ENCODE measurements around the gene P2RX7.
A peak's percentile ranks its signal among the peaks of the same experiment; 100 is the strongest.
"Not testable (repeated sequence)": the region's sequence is repeated elsewhere in the genome, so short reads cannot be mapped to it uniquely, and the experiment has no call there.

The P2RX7 gene

DNA sequence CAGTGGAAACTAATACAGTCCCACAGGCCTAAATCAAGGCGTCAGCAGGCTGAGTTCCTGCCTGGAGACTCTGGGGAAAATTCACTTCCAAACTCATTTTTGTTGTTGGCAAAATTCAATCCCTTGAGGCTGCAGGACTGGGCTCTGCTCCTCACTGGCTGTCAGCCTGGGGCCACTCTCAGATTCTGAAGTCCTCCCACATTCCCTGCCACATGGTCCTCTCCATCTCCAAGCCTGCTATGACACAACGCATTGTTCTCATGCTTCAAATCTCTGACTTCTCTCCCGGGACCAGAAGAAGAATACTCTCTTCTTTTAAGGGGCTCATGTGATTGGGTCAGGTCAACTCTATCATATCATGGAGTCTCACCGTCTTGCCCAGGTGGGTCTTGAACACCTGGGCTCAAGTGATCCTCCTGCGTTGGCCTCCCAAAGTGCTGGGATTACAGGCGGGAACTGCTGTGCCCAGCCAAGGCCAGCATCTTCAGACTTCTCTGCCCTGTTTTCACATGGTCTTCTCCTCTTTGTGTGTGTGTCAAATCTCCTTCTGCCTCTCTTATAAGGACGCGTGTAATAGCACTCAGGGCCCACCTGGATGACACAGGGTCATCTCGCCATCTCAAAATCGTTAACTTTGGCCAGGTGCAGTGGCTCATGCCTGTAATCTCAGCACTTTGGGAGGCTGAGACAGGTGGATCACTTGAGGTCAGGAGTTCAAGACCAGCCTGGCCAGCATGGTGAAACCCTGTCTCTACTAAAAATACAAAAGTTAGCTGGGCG lies 9.7 kb downstream of the P2RX7 start:
- H3K36me3 ChIP-seq (ENCODE audit: control insufficient read depth in 4 of 4, insufficient read depth in 4 of 4, low read length in 3 of 4), result peaks cover 0 to 8% (median 4%) of the 10 kb centered on the region in 4 experiments
- DNase-seq, result no peak
- CTCF ChIA-PET, result no interaction called here
- H3K9me3 ChIP-seq (ENCODE audit: control extremely low read depth in 1 of 5, control insufficient read depth in 4 of 5, insufficient read depth in 2 of 5, low read depth in 1 of 5, low read length in 4 of 5), result peaks cover 0 to 4% (median 0%) of the 10 kb centered on the region in 5 experiments
- peaks cover 0 to 25% (median 6%) of the 10 kb centered on the region in 4 experiments for H3K4me1 ChIP-seq (ENCODE audit: control extremely low read depth in 1 of 4, control insufficient read depth in 4 of 4, insufficient read depth in 4 of 4, low read length in 3 of 4)
- H3K4me3 ChIP-seq (ENCODE audit: control insufficient read depth in 1 of 7, extremely low read depth in 1 of 7, insufficient read depth in 4 of 7, low read depth in 2 of 7, low read length in 6 of 7), result no peak overlapping the region
- H3K27ac ChIP-seq (ENCODE audit: insufficient read depth in 1 of 2, low read depth in 1 of 2, low read length in 2 of 2, poor library complexity in 1 of 2, severe bottlenecking in 2 of 2), result no peak overlapping the region
- POLR2A ChIA-PET, result interaction anchor here (0.6 kb wide), 1 partner anchor 55 kb away, joined by 3 read pairs; no protein-coding TSS in a partner anchor
- 96% methylated on average over 11 of the region's 11 CpGs for WGBS (ENCODE audit: insufficient coverage)
- H3K27me3 ChIP-seq (replicated peaks in 2 of 5; ENCODE audit: control insufficient read depth in 4 of 5, insufficient read depth in 5 of 5, low read length in 4 of 5), result no peaks in the 10 kb centered on the region

- H3K27me3 ChIP-seq (replicated peaks in 2 of 5; ENCODE audit: control insufficient read depth in 4 of 5, insufficient read depth in 5 of 5, low read length in 4 of 5), result no peaks in the 10 kb centered on the region
- WGBS (ENCODE audit: insufficient coverage), result 100% methylated on average over 3 of the region's 3 CpGs
- POLR2A ChIA-PET, result interaction anchor here (0.9 kb wide), 1 partner anchor 19 kb away, joined by 4 read pairs; no protein-coding TSS in a partner anchor
- DNase-seq, result no peak
- peak overlapping the region in 1 of 2 experiments; percentile 49 for H3K27ac ChIP-seq (ENCODE audit: insufficient read depth in 1 of 2, low read depth in 1 of 2, low read length in 2 of 2, poor library complexity in 1 of 2, severe bottlenecking in 2 of 2)
- H3K36me3 ChIP-seq (ENCODE audit: control insufficient read depth in 4 of 4, insufficient read depth in 4 of 4, low read length in 3 of 4), result peaks cover 0 to 11% (median 4%) of the 10 kb centered on the region in 4 experiments
- CTCF ChIA-PET, result interaction anchor here (1.3 kb wide), 1 partner anchor 30 kb away, joined by 4 read pairs; no protein-coding TSS in a partner anchor
- peaks cover 0 to 4% (median 0%) of the 10 kb centered on the region in 5 experiments for H3K9me3 ChIP-seq (ENCODE audit: control extremely low read depth in 1 of 5, control insufficient read depth in 4 of 5, insufficient read depth in 2 of 5, low read depth in 1 of 5, low read length in 4 of 5)
- H3K4me1 ChIP-seq (ENCODE audit: control extremely low read depth in 1 of 4, control insufficient read depth in 4 of 4, insufficient read depth in 4 of 4, low read length in 3 of 4), result peaks cover 0 to 25% (median 6%) of the 10 kb centered on the region in 4 experiments
- no peak overlapping the region for H3K4me3 ChIP-seq (ENCODE audit: control insufficient read depth in 1 of 7, extremely low read depth in 1 of 7, insufficient read depth in 4 of 7, low read depth in 2 of 7, low read length in 6 of 7)
These were observed 11.8 kb downstream of the P2RX7 start for GRCh38 chr12:121144416-121144914.

GRCh38 chr12:121145221-121145620 lies 12.5 kb downstream of the P2RX7 start:
- WGBS (ENCODE audit: insufficient coverage), result 95% methylated on average over 3 of the region's 8 CpGs

GRCh38 chr12:121149289-121149688 lies 16.6 kb downstream of the P2RX7 start:
- not testable (repeated sequence) for H3K4me1 ChIP-seq (ENCODE audit: control extremely low read depth in 1 of 4, control insufficient read depth in 4 of 4, insufficient read depth in 4 of 4, low read length in 3 of 4); H3K9me3 ChIP-seq (ENCODE audit: control extremely low read depth in 1 of 5, control insufficient read depth in 4 of 5, insufficient read depth in 2 of 5, low read depth in 1 of 5, low read length in 4 of 5); H3K27ac ChIP-seq (ENCODE audit: insufficient read depth in 1 of 2, low read depth in 1 of 2, low read length in 2 of 2, poor library complexity in 1 of 2, severe bottlenecking in 2 of 2); H3K36me3 ChIP-seq (ENCODE audit: control insufficient read depth in 4 of 4, insufficient read depth in 4 of 4, low read length in 3 of 4); H3K4me3 ChIP-seq (ENCODE audit: control insufficient read depth in 1 of 7, extremely low read depth in 1 of 7, insufficient read depth in 4 of 7, low read depth in 2 of 7, low read length in 6 of 7); DNase-seq; H3K27me3 ChIP-seq (replicated peaks in 2 of 5; ENCODE audit: control insufficient read depth in 4 of 5, insufficient read depth in 5 of 5, low read length in 4 of 5)
- ChIA-PET POLR2A (interaction anchor here (0.6 kb wide), 1 partner anchor 43 kb away, joined by 3 read pairs; no protein-coding TSS in a partner anchor), CTCF (interaction anchor here (1.6 kb wide), 1 partner anchor 92 kb away, joined by 4 read pairs; no protein-coding TSS in a partner anchor)
- no CpG with 5 or more reads among the region's 3 CpGs for WGBS (ENCODE audit: insufficient coverage)

More at GRCh38 chr12:121145221-121145620, 12.5 kb downstream of the P2RX7 start:
- H3K9me3 ChIP-seq (ENCODE audit: control extremely low read depth in 1 of 5, control insufficient read depth in 4 of 5, insufficient read depth in 2 of 5, low read depth in 1 of 5, low read length in 4 of 5), result peaks cover 0 to 4% (median 0%) of the 10 kb centered on the region in 5 experiments
- POLR2A ChIA-PET, result interaction anchor here (0.9 kb wide), 1 partner anchor 18 kb away, joined by 4 read pairs; no protein-coding TSS in a partner anchor
- peak in 2 of 3 donors; percentile 65 to 70 for DNase-seq
- no peaks in the 10 kb centered on the region for H3K27me3 ChIP-seq (replicated peaks in 2 of 5; ENCODE audit: control insufficient read depth in 4 of 5, insufficient read depth in 5 of 5, low read length in 4 of 5)
- H3K4me1 ChIP-seq (ENCODE audit: control extremely low read depth in 1 of 4, control insufficient read depth in 4 of 4, insufficient read depth in 4 of 4, low read length in 3 of 4), result peaks cover 0 to 25% (median 6%) of the 10 kb centered on the region in 4 experiments
- H3K4me3 ChIP-seq (ENCODE audit: control insufficient read depth in 1 of 7, extremely low read depth in 1 of 7, insufficient read depth in 4 of 7, low read depth in 2 of 7, low read length in 6 of 7), result no peak overlapping the region
- peaks cover 0 to 11% (median 4%) of the 10 kb centered on the region in 4 experiments for H3K36me3 ChIP-seq (ENCODE audit: control insufficient read depth in 4 of 4, insufficient read depth in 4 of 4, low read length in 3 of 4)
- CTCF ChIA-PET, result no interaction called here
- no peak overlapping the region for H3K27ac ChIP-seq (ENCODE audit: insufficient read depth in 1 of 2, low read depth in 1 of 2, low read length in 2 of 2, poor library complexity in 1 of 2, severe bottlenecking in 2 of 2)

GRCh38 chr12:121154793-121155375 lies 22.2 kb downstream of the P2RX7 start:
- Histone ChIP-seq H3K27ac (ENCODE audit: insufficient read depth in 1 of 2, low read depth in 1 of 2, low read length in 2 of 2, poor library complexity in 1 of 2, severe bottlenecking in 2 of 2) (no peak overlapping the region), H3K9me3 (ENCODE audit: control extremely low read depth in 1 of 5, control insufficient read depth in 4 of 5, insufficient read depth in 2 of 5, low read depth in 1 of 5, low read length in 4 of 5) (peaks cover 0 to 10% (median 4%) of the 10 kb centered on the region in 5 experiments), H3K27me3 (replicated peaks in 2 of 5; ENCODE audit: control insufficient read depth in 4 of 5, insufficient read depth in 5 of 5, low read length in 4 of 5) (no peaks in the 10 kb centered on the region), H3K4me3 (ENCODE audit: control insufficient read depth in 1 of 7, extremely low read depth in 1 of 7, insufficient read depth in 4 of 7, low read depth in 2 of 7, low read length in 6 of 7) (no peak overlapping the region), H3K36me3 (ENCODE audit: control insufficient read depth in 4 of 4, insufficient read depth in 4 of 4, low read length in 3 of 4) (peaks cover 5 to 27% (median 10%) of the 10 kb centered on the region in 4 experiments), H3K4me1 (ENCODE audit: control extremely low read depth in 1 of 4, control insufficient read depth in 4 of 4, insufficient read depth in 4 of 4, low read length in 3 of 4) (peaks cover 0 to 6% (median 0%) of the 10 kb centered on the region in 4 experiments)
- ChIA-PET CTCF (interaction anchor here (1.2 to 1.4 kb wide), 3 partner anchors 19 to 54 kb away, joined by 3 to 5 read pairs (median 4); no protein-coding TSS in a partner anchor), POLR2A (no interaction called here)
- no peak for DNase-seq
- WGBS (ENCODE audit: insufficient coverage), result 95% methylated on average over 14 of the region's 14 CpGs

GRCh38 chr12:121156365-121156764 lies 23.7 kb downstream of the P2RX7 start:
- ChIA-PET CTCF (no interaction called here), POLR2A (no interaction called here)
- DNase-seq, result no peak
- Histone ChIP-seq H3K27ac (ENCODE audit: insufficient read depth in 1 of 2, low read depth in 1 of 2, low read length in 2 of 2, poor library complexity in 1 of 2, severe bottlenecking in 2 of 2) (no peak overlapping the region), H3K9me3 (ENCODE audit: control extremely low read depth in 1 of 5, control insufficient read depth in 4 of 5, insufficient read depth in 2 of 5, low read depth in 1 of 5, low read length in 4 of 5) (peaks cover 0 to 10% (median 4%) of the 10 kb centered on the region in 5 experiments), H3K4me1 (ENCODE audit: control extremely low read depth in 1 of 4, control insufficient read depth in 4 of 4, insufficient read depth in 4 of 4, low read length in 3 of 4) (peaks cover 0 to 6% (median 0%) of the 10 kb centered on the region in 4 experiments), H3K36me3 (ENCODE audit: control insufficient read depth in 4 of 4, insufficient read depth in 4 of 4, low read length in 3 of 4) (peaks cover 5 to 32% (median 10%) of the 10 kb centered on the region in 4 experiments), H3K4me3 (ENCODE audit: control insufficient read depth in 1 of 7, extremely low read depth in 1 of 7, insufficient read depth in 4 of 7, low read depth in 2 of 7, low read length in 6 of 7) (no peak overlapping the region), H3K27me3 (replicated peaks in 2 of 5; ENCODE audit: control insufficient read depth in 4 of 5, insufficient read depth in 5 of 5, low read length in 4 of 5) (no peaks in the 10 kb centered on the region)
- 87% methylated on average over 5 of the region's 5 CpGs for WGBS (ENCODE audit: insufficient coverage)
